ENCODE results near the gene GRIA3.
"Not testable (repeated sequence)": the region's sequence is repeated elsewhere in the genome, so short reads cannot be mapped to it uniquely, and the experiment has no call there.

Gene GRIA3

DNA sequence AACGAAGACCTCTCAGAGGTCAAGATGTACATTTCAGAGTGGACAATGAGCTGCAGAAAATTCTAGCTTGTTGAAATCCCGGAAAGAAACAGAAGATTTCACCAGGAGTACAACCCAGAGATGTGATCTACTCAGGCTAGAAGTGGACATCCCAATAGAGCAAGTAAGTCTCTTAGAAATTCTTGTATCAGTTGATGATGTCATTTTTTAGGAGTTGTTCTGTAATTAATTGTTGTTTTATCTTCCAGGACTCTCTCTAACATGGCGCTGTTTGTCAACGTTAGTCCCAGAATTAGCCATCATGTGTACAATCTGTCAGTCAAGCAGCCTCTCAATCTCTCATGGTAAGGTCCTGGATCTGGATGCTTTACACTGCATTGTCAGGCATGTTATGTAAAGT, 174.4 kb downstream of the GRIA3 start:
- no peak for TF ChIP-seq CTCF (IDR thresholded peaks at IDR 0.05)

GRCh38 chrX:123361371-123361770, 177.3 kb downstream of the GRIA3 start:
- H3K27ac ChIP-seq = no peak overlapping the region
- TF ChIP-seq CTCF (IDR thresholded peaks at IDR 0.05) = no peak
- no peak for TF ChIP-seq ZFX (IDR thresholded peaks at IDR 0.05; ENCODE audit: borderline replicate concordance)

More for the DNA sequence above, 174.4 kb downstream of the GRIA3 start:
- no peak overlapping the region for H3K27ac ChIP-seq

GRCh38 chrX:123386196-123386595, 202.1 kb downstream of the GRIA3 start:
- H3K27ac ChIP-seq = not testable (repeated sequence)

DNA sequence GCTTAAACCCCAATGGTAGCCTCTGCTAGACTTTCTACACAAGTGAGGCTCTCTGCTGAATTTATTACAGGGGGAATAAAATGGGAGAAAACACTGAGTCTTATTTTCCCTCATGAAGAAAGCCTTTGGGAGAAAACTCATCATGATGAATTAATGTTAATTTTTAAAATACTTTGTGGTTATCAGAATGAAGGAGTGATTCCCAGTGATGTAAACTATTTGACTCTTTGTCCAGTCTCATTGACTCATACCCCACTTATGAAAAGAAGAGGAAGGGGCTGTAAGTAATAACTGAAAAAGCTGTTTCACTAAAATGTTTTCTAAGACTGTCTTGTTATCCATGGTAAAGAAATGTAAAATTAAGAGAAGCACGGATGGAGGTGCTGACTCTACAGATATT, 208.8 kb downstream of the GRIA3 start:
- no peak overlapping the region for H3K27ac ChIP-seq
- TF ChIP-seq ZFX (IDR thresholded peaks at IDR 0.05; ENCODE audit: borderline replicate concordance) (no peak), CTCF (IDR thresholded peaks at IDR 0.05) (no peak)

DNA sequence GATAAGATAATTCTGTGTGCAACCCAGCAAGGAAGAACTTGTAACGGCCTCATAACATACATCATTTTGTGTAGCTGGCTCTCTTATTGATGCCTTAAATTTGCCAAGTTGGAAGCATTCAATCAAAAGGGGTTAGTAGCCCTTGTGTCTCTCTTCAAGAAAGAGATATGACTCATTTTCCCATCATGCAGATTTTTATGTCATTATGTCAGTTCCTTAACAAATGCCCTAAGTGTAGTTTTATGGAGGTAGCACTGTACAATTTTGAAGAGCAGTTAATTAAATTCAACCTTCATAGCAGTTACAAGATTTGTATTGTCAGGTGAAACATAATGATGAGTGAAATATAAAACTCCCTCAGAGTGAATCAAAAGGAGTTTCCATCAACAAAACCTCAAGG, 215.6 kb downstream of the GRIA3 start:
- no peak overlapping the region for H3K27ac ChIP-seq
- TF ChIP-seq ZFX (IDR thresholded peaks at IDR 0.05; ENCODE audit: borderline replicate concordance) (no peak), CTCF (IDR thresholded peaks at IDR 0.05) (no peak)

GRCh38 chrX:123405231-123405630, 221.2 kb downstream of the GRIA3 start:
- no peak overlapping the region for H3K27ac ChIP-seq
- no peak for TF ChIP-seq CTCF (IDR thresholded peaks at IDR 0.05)

- no peak overlapping the region for H3K27ac ChIP-seq
- TF ChIP-seq CTCF (IDR thresholded peaks at IDR 0.05) (no peak), ZFX (IDR thresholded peaks at IDR 0.05; ENCODE audit: borderline replicate concordance) (no peak)
These were observed 225.0 kb downstream of the GRIA3 start for GRCh38 chrX:123408821-123409737.

- peak; percentile 71 for TF ChIP-seq CTCF (IDR thresholded peaks at IDR 0.05)
- TF ChIP-seq ZFX (IDR thresholded peaks at IDR 0.05; ENCODE audit: borderline replicate concordance) = no peak
- H3K27ac ChIP-seq = no peak overlapping the region
These were observed 238.8 kb downstream of the GRIA3 start for GRCh38 chrX:123422875-123423274.
